GM18498 (cell line): ENCODE results near the gene HOXC4.
A peak's percentile ranks its signal among the peaks of the same experiment; 100 is the strongest.
"Not testable (repeated sequence)": the region's sequence is repeated elsewhere in the genome, so short reads cannot be mapped to it uniquely, and the experiment has no call there.

Experiments
- ATAC-seq: cut with Tn5 transposase; IDR thresholded peaks from one replicate; pipeline ENCODE4 v1.9.1; 2021; ENCODE audit warnings: mild to moderate bottlenecking, moderate library complexity; ENCODE audit not compliant: unreplicated experiment

Gene HOXC4

DNA sequence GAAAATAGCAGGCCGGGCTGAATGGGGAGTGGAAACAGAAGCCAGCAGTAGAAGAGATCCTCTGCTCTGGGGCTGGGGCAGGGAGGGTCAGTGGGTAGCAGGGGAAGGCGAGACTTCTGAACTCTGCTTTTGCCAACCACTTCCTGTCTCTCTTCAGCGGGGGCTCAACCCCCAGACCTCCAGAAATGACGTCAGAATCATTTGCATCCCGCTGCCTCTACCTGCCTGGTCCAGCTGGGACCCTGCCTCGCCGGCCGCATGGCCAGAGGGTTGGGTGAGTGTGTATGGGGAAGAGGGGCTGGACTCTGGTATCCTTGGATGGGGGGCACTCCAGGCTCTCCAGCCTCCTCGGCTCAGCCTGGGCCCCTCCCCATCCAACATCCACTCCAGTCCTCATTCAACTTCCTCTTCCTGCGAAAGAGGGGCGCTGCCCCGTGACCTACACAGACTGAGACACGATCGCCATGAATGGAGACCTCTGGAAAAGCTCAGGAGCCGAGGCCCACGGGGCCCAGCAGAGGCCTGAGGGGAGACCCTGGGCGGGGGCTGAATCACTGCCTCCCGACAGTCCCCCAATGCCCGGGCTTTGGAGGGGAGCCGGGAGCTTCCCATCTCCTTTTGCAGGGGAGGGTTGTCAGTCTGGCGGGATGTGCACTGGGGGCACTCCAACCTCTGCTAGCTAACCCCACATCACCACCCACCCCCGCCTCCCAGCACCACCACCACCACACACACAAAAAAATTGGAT lies 458 bp upstream of the HOXC4 start:
- peak; percentile 77 for ATAC-seq

DNA sequence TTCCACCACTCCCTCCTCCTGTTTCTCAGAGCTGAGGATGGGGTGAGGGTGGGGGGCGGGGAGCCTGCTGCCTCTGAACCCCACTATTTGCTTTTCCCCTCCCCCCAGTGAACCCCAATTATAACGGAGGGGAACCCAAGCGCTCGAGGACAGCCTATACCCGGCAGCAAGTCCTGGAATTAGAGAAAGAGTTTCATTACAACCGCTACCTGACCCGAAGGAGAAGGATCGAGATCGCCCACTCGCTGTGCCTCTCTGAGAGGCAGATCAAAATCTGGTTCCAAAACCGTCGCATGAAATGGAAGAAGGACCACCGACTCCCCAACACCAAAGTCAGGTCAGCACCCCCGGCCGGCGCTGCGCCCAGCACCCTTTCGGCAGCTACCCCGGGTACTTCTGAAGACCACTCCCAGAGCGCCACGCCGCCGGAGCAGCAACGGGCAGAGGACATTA lies 1.1 kb downstream of the HOXC4 start:
- ATAC-seq: no peak

DNA sequence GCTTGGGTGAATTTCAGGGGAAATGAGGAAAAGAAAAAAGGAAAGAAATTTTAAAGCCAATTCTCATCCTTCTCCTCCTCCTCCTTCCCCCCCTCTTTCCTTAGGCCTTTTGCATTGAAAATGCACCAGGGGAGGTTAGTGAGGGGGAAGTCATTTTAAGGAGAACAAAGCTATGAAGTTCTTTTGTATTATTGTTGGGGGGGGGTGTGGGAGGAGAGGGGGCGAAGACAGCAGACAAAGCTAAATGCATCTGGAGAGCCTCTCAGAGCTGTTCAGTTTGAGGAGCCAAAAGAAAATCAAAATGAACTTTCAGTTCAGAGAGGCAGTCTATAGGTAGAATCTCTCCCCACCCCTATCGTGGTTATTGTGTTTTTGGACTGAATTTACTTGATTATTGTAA lies 1.9 kb downstream of the HOXC4 start:
- ATAC-seq: no peak

DNA sequence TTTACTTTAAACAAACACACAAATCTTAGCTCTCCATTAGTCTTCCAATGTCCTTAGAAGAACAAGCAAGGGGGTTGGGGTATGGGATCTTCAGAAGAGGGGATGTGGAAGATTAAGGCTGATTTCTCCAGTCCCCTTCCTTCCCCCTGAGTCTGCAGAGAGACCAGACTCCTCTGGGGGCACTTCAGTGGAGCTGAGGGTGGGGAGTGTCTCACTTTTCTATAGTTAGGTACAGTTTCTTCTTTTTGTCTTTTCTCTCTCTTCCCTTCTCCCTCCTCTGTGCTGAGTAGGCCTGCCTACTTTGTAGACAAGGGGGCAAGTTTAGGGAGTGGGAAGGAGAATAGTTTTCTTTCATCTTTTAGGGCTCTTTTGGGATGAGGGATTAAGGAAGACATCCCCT lies 2.5 kb downstream of the HOXC4 start:
- no peak for ATAC-seq

DNA sequence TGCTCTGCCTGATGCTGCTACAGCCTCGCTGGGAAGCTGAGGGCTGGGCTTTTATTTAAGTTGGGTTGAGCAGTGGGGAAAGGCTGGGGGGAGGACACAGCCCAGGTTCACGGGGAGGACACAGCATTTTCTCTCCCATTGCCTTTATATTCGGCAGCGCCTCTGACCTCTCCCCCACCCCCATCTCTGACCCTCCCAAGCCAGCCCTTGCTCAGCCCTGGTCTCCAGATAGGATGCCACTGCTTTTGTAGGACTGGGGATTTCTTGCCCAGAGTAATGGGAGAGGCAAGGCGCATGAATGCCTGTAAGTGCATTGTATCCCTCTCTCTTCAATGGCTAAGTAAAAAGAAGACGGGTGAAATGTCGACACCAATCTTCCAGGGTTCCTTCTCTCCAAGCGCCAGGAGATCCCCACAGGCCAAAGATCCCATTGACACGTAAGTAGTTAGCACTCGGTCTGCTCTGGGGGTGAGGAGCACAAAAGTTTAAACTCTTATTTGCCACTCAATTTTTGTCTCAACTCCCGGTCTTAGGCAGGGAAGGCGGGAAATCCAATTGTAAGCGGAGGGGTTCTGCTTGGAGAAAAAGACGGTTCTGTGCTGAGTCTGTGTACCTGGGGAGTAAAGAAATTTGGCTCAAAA lies 4.6 kb downstream of the HOXC4 start:
- no peak for ATAC-seq

DNA sequence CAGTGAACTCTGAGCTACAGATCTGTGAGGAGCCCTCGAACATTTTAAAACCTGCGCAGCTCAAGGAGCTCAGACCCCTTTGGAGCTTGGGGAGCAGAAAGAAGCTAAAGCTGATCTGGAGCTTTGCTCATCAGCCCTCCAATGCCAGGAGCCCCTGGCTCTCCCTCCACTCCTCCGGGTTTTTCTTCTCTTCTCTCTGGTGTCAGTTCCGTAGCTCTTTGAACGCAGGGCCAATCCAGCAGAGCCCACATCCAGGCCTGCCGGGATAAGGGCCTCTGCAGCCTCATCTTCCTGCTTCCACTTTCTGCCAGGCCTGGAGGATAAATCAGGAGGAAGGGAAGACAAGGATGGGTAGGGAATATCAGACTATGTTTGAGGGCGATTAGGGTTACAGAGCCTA lies 6.0 kb downstream of the HOXC4 start:
- no peak for ATAC-seq

DNA sequence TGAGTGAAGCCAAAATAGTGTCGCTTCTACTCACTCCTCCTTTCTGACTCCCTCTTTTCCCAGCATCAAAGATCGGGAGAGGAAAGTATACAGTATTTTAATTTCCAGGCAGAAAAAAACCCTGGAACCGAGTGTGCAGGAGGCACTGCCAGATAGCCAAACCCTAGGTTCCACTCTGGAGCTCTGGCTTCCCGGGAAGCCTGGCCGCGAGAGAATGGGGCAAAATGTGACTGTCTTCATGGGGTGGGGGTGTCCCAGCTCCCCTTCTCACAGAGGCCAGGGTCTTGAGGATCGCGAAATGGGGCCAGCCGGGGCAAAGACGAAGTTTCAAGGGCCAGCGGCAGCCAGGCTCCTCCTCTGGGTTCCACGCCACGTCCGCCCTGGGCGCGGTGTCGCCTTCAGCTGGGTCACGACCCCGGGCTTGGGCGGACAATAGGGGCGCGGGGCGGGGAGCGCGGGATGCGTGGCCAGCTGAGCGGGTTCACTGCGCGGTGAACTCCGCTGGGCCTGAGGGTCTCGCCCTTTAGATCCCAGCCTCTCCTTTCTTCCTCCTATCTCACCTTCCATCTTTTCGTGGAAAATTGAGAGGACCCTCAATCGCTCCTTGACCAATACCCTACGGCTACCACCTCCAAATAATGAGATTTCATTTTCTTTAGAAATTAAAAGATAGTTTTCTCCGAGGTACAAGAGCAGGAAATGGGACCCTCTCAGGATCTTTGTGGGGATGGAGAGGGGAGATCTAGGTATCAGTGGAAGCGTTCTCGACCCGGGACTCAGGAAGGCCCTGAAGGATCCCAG lies 6.7 kb downstream of the HOXC4 start:
- no peak for ATAC-seq

DNA sequence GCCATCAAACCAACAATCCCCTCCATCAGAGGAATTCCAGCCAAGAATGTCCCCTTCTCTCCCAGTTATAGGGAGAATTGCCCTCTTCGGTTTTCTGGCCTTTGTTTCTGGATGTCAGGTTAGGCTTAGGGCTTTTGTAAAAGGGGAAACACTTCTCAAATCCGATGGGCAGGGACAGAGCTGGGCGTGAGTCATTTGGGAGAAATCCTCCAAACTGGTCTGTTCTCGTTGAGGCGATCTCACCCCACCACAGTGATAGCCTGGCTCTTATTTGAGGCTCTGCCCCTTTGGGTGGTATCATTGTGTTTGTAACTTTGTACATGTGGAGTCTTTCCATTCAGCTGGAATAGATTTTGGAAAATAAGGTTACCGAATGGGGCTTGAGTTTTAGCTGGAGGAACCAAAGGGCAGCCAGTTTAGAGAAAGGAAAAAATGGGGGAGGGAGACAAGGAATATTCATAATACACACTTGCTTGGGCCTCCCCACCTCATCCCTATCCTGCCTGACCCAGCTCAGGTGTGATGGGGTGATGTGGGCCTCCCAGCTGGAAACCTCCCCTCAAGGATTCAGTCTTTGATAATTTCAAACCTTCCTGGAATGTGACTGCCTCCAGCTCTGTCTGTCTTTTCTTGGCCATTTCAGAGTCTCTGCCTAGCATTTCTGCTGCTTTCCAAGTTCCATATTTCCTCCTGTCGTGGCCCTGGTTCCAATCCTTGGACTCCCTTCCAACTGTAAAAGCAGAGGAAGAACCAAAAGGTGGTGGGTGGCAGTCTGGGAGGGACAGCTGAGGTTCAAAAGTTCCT lies 7.5 kb downstream of the HOXC4 start:
- no peak for ATAC-seq

DNA sequence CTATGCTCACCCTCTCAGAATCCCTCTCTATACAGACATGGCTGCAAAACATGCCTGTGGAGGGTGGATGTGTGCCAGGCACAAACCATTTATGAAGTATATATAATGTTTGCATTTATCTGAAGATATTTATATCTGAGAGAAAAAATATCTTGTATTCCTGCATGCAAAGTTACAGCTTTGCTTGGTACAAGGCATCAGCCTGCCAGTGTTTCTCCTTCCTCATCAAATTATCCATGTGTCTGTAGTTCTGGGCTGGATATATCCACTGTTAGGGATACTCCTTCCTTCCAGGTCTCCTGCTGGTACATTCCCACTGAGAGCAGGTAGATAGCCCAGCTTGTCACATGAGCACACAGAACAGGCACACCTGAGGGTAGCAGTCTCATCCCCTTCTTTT lies 12.0 kb downstream of the HOXC4 start:
- ATAC-seq: no peak

DNA sequence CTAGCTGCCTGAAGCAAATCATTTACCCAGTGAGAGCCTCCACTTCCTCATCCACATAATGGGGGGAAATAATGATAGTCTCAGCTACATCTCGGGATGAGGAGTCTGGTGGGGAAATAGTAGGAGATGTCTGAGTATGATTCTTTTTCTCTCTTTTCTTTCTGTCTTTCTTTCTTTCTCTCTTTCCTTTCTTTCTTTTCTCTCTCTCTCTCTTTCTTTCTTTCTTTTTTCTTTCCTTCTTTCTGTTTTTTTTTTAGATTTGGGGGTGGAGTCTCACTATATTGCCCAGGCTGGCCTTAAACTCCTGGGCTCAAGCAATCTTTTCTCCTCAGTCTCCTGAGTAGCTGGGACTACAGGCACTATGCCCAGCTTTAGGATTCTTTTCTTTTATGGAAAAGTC lies 12.8 kb downstream of the HOXC4 start:
- ATAC-seq: no peak

DNA sequence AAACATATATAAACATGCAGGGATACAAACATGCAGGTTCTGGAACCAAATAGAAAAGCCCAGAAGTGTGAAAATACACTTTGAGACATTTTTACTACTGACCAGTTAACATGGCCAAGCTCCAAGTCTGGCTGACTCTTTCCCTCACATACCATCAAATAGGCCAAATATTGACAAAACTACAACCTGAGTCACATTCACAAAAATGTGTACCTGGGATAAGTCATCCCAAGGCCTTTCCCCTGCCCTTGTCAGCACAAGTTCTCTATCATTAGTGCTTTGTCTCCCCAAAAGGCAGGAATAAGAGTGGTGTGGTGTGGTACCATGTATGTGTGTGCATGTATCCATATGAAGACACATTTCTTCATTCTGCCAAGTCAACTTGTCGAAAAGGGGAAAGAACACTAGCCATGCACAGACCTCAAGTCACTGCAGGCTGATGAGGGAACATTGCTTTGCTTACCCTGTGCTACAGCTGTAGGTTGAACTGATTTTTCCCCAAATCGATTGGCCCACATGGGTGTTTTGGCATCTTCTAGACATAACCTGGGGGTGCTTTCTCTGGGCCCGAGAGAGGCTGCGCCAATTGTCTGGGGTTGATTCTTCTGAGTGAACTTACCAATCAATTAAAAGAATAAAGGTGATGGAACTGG lies 14.9 kb downstream of the HOXC4 start:
- no peak for ATAC-seq

DNA sequence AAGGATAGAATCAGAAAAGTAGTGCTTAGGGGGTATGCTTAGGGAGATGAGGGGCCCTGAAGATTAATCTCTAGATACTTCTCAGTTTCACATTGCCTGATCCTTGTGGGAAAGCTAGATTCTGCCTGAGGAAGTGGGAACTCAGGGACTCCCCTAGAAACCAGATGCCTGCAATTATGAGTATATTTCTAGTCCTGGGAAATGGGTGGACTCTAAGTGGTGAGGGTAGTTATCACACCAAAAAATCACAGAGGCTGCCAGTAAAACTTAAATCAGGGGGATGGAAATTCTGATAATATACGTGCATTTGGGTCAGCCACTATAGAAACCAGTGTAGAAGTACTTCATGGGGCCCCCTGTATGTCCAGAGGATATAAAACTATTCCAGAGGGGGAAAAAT lies 18.3 kb downstream of the HOXC4 start:
- no peak for ATAC-seq

DNA sequence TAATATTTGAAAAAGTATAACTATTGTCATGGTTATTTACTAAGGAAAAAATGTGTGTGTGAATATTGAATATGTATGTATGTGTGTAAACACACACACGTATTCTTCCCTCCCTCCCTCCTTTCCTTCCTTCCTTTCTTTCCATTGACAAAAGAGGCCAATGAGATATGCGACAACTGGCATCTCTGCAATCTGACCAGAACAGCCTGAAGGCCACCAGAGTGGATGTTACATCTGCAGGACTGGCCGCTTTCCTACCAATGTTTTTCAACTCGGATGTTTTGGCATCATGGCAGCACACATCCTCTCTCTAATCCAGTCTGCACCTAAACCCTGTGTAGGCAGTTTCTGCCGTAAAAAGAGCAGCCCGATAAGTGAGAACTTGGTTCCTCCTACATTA lies 20.7 kb downstream of the HOXC4 start:
- no peak for ATAC-seq

DNA sequence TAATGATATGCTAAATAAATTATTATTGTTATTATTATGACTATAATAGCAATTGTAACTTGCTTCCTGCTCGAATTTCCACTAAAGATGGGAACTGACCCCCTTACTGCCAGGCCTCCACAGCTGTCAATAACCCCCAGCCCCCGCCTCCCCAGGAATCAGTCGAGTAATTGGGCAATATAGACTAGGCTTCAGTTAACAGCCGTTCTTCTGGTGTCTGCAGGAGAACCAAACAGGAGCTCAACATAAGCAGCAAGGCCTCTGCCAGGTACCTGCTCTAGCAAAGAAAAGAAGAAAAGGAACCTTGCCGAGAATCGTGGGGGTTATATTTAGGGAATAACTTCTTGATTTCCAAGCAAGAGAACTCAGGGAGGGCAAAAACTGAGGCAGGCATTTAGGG lies 21.8 kb downstream of the HOXC4 start:
- ATAC-seq: no peak

DNA sequence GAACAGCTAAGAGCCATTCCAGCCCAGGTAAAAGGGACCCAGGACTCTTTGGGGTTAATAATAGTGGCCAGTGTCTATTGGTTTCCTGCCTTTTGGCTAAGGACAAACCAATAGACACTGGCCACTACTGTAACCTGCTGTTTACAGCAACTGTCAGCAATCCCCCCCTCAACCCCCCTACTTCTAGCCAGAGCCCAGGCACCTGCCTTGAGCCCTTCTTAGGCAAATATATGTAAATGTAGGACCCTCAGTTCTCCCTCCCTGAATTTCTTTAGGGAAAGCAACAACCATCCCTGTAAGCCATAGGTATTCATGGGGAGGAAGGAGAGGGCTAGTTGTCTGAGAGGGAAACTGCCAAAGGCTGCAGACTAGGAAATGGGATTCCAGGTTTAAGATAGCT lies 22.3 kb downstream of the HOXC4 start:
- no peak for ATAC-seq

DNA sequence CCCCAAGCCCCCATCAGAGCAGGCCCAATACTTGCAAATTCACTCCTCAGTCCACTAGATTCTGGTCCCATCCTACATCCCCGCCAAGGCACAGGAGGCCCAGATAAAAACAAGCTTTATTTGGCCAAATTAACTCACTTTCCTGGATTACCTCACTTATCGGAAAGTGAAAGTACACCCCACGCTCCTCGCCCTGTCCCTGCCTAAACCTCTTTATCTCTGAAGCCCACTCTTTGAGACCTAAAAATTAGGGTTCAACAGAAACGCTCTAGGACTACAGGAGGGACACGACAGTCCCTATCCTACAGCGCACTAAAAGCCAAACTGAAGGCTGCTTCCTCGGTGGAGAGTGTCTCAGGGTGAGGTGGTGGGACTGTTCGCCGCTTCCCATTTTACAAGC lies 24.2 kb downstream of the HOXC4 start:
- ATAC-seq: not testable (repeated sequence)

DNA sequence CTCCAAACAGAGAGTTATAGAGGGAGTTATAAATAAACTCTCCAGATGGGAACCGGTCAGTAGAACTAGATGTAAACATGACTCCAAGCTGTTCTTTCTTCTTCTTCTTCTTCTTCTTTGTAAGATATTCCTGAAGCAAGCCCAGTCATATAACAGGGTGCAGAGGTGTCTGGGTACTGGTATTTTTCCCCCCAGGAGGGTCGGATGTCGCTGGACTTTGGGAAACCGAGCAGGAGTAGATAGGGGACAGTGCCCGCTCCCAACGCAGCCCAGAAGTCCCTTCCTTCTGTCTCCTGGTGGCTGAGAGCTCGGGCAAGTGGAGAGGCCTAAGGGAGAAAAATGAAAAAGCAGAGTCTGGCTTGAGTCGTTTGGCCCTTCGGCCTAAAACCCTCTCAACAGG lies 25.5 kb downstream of the HOXC4 start:
- not testable (repeated sequence) for ATAC-seq

DNA sequence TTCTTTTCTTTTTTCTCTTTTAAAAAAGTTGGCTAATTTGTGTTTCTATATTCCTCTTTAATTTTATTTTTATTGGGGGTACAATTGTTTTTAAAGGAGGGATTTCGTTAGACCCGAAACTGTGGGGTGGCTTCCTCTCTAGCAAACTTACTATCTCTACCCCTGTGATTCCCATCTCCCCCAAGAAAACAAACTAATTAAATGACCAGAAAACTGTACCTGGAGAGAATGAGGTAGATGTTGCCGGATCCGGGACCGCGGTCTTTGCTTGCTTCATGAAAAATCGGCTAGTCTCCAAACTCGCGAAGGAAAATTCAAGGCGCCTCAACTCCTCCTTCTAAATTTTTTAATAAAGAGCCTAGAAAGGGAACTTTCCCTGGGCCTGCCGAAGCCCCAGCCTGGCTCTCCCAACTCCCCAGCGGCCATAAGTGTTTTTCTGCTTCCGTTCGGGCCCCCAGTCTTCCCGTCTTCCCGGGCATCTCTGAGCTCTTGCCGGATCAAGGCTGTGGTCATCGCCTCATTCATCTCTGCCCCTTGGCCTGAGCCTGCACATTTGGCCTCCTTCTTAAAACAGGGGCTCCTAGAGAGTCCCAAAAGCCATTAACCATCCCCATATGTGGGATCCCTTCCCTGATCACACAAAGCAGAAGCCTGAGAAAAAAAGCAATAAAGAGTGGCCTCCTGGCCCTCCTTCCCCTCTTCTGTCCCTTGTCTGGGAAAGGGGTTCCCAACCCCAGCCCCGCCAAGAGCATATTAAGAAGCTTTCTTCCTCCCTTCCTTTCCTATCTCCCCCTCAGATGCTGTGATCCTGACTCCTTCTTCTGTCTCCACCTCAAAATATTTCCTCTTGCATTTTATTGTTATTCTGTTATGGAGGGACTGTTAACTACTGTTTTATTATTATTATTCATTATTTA lies 26.6 kb downstream of the HOXC4 start:
- not testable (repeated sequence) for ATAC-seq

DNA sequence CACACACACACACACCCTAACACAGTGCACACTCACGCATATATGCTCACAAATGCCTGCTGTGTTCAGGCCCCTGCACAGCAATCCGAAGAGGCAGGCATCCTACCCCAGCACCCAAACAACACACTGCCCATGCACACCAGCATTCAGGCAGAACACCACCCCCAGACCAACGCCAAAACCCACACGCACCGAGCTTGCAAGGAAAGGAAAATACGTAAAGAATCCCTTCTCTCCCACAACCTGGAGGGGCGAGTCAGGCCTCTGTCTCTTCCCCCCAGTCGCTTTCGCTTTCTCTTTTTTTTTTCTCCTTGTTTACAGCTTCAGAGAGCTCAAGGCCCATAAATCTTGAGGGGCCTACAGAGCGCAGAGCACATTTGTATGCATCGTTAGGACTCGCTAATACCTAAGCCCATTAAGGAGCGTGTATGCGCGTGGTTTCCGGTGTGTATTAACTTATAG lies 27.4 kb downstream of the HOXC4 start:
- ATAC-seq: not testable (repeated sequence)
